Hindlimb muscle (tissue), 1 donor: ENCODE data around the gene COL20A1. TPM values are rescaled to one million over a fixed set of nuclear protein-coding genes. Genes with fewer than 3 reads are reported as not detected.

Source experiments
- DNase-seq: peaks from one replicate; pipeline ENCODE4 v3.0.0-alpha.2; 2013
- polyA plus RNA-seq: library from polyadenylated mRNA; unstranded; fragments of 120-200 nt; gene quantifications from one replicate; pipeline ENCODE4 v1.2.1, GENCODE V29; 2013; ENCODE audit not compliant: insufficient read length

Gene COL20A1
- polyA plus RNA-seq, 1 donor: 6.2 TPM

DNA sequence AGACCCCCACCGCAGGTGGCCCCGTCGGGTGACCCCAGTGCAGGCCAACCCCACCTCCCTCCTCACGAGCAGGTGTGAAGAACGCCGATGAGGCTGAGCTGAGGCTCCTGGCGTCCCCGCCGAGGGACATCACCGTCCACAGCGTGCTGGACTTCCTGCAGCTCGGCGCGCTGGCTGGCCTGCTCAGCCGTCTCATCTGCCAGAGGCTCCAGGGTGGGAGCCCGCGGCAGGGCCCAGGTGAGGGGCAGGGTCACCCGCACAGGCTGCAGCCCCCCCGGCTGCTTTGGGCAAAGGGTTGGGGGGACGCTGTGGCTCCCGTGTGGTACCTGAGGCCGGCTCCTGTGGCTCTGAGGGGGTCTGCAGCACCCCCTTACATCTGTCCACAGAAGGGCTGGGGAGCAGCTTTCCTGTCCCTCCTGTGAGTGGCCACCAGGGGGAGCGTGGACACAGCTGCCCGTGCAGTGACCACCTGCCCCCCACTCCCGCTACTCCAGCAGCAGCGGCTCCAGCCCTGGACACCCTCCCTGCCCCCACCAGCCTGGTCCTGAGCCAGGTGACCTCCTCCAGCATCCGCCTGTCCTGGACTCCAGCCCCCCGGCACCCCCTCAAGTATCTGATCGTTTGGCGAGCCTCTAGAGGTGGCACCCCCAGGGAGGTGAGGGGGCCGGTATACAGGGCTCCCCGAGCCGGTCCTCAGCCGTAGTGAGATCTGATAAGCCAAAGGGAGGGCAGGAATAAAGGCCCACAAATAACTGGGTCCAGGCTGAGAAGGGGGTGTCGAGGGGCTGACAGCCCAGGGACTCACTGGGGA lies 16.5 kb downstream of the COL20A1 start:
- DNase-seq: peak; percentile 62

GRCh38 chr20:63310265-63310991 lies 17.4 kb downstream of the COL20A1 start:
- no peak for DNase-seq

GRCh38 chr20:63311186-63311832 lies 18.3 kb downstream of the COL20A1 start:
- no peak for DNase-seq

DNA sequence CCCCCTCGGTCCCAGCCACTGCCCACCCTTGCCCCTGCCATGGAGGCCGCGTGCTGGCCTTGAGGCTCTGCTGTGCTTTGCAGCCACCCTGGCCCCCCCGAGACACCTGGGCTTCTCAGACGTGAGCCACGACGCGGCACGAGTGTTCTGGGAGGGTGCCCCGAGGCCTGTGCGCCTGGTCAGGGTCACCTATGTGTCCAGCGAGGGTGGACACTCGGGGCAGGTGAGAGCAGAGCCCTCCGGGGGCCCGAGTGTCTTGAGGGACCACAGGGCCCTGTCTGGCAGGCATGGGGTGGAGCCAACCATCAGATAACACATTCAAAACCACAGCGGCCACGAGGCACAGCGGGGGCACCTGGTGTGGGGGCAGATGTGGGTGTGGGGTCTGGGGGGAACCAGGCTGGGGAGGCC lies 18.9 kb downstream of the COL20A1 start:
- DNase-seq: no peak

GRCh38 chr20:63312273-63312672 lies 19.3 kb downstream of the COL20A1 start:
- no peak for DNase-seq

DNA sequence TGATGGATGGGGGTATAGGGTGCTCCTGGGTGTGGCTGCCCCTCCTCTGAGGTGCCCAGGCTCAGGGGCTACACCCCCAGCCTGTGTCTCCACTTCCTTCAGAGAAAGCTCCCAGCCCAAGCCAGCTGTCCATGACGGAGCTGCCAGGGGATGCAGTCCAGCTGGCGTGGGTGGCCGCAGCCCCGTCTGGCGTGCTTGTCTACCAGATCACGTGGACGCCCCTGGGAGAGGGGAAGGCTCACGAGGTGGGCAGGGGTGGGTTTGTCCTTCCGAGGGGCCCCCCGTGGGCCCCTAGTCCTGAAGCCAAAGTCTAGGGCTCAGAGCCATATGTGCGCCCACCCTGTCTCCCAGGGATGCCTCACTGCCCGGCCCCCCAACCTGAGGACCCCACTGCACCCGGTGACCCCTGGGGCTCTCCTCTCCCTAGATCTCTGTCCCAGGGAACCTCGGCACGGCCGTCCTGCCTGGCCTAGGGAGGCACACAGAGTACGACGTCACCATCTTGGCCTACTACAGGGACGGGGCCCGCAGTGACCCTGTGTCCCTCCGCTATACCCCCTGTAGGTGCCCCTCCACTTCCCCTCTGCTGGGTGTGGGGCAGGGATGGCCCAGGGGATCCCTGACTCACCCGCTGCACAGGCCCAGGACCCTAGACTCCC lies 19.8 kb downstream of the COL20A1 start:
- peak; percentile 78 for DNase-seq

GRCh38 chr20:63313349-63314014 lies 20.5 kb downstream of the COL20A1 start:
- DNase-seq: no peak

- no peak for DNase-seq
Observed at GRCh38 chr20:63314015-63314471, 21.1 kb downstream of the COL20A1 start.

GRCh38 chr20:63314566-63315239 lies 21.7 kb downstream of the COL20A1 start:
- DNase-seq: no peak

DNA sequence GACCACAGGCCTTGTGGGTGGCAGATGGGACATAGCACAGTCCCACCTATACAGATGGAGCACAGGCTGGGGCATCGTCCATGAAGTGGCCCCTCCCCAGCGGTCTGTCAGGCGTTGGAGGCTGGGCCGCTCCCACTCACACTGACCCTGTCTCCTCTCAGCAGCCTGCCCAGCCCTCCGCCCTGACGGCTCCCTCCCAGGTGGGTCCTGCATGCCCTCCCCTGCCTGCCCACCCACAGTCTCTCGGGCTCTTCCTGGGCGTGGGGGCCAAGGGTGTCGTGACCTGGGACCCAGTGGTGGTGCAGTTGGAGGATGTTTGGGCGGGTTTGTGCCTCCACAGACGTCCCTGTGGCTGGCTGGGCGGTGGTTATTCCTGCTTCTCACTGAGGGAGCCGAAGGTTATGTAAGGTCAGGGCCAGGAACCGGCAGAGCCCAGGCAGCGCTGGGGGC lies 22.3 kb downstream of the COL20A1 start:
- DNase-seq: no peak

- no peak for DNase-seq
Observed at GRCh38 chr20:63315731-63316491, 22.9 kb downstream of the COL20A1 start.

DNA sequence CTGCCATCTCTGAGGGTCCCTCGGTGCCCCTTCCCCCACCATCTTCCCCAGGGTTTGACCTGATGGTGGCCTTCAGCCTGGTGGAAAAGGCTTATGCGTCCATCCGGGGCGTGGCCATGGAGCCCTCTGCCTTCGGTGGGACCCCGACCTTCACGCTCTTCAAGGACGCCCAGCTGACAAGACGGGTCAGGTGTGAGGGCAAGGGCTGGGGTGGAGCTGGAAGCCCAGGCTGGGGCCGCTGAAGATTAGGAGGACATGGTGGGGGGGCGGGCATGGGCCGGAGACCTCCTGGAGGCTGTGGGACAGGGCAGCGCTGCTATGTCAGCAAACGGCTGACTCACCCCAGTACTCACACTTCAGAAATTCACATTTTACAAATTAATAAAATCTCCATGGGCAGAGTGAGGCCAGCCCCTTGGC lies 23.5 kb downstream of the COL20A1 start:
- DNase-seq: no peak

DNA sequence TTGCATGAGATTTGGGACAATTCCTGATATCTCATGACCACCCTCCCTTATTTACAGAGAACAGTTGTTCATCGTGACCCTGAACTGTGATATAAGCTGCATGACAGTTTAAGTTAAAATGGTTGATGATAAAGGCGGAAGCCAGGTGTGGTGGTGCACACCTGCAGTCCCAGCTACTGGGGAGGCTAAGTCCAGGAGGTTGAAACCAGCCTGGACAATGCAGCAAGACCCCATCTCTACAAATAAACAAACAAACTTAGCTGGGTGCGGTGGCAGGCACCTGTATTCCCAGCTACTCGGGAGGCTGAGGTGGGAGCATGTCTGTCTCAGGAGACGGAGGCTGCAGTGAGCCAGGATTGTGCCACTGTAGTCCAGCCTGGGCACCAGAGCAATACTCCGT lies 24.1 kb downstream of the COL20A1 start:
- no peak for DNase-seq

GRCh38 chr20:63317601-63318291 lies 24.8 kb downstream of the COL20A1 start:
- no peak for DNase-seq

GRCh38 chr20:63318391-63319163 lies 25.6 kb downstream of the COL20A1 start:
- DNase-seq: no peak

DNA sequence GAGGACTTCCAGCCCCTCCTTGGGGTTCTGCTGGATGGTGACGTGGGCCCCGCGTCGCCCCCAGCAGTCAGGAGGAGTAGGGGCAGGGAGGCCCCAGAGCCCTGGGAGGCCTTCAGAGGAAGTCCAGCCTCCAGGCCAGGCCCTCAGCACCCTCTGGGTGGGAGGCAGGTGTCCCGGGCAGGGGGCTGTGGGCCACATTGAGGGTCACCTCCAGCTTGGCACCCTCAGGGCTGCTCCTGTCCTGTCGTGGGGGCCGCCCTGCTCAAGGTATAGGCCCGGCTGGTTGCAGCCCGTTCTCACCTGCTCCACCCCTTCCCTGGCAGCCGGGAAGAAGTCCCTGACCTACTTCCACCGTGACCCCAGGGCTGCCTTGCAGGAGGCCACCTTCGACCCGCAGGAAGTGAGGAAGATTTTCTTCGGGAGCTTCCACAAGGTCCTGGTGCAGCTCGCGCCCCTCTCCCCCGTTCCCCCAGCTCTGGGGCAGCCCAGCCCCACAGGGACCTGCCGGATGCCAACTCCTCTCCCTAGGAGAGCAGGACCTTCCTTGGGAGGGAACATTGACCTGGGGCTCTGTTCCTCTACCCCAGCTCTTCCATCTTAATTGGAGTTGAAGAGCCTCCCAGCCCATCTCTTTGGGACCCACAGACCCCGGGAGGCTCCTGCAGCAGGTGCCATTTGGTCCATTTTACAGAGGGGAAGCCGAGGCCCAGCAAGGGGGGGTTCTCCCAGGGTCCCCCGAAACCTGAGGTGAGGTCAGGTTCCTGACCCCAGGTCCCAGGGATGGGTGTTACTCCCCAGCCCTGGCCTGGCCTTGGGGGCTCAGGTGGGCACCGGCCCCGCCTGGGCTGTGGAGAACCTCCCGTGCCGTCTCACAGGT lies 26.4 kb downstream of the COL20A1 start:
- no peak for DNase-seq

- no peak for DNase-seq
Observed at GRCh38 chr20:63320041-63320511, 27.1 kb downstream of the COL20A1 start.

- DNase-seq: no peak
Observed at GRCh38 chr20:63320616-63321147, 27.7 kb downstream of the COL20A1 start.
